Measurements from ENCODE around the gene INPP5A.

Gene INPP5A

GRCh38 chr10:132642732-132643008, 105.1 kb downstream of the INPP5A start:
- TF ChIP-seq CTCF (IDR thresholded peaks at IDR 0.05; ENCODE audit: low read length) (no peak), EZH2 (optimal IDR thresholded peaks at IDR 0.05; ENCODE audit: low read depth, low read length) (no peak), EZH2phosphoT487 (IDR thresholded peaks at IDR 0.05; ENCODE audit: low read length) (no peak)

GRCh38 chr10:132643709-132644526, 106.3 kb downstream of the INPP5A start:
- Histone ChIP-seq H3K9me2 (replicated peaks; ENCODE audit: insufficient read depth, low read length) (no peaks in the 10 kb centered on the region), H3K36me3 (replicated peaks; ENCODE audit: insufficient read depth, low read length) (no peaks in the 10 kb centered on the region), H3K4me1 (ENCODE audit: low read length) (no peaks in the 10 kb centered on the region), H3F3A (ENCODE audit: insufficient read depth, low read length) (no peaks in the 10 kb centered on the region), H3K79me2 (ENCODE audit: low read length) (no peaks in the 10 kb centered on the region), H2AFZ (ENCODE audit: low read length) (no peak overlapping the region), H3K4me3 (ENCODE audit: low read length) (no peak overlapping the region), H3K9ac (ENCODE audit: low read length) (no peak overlapping the region), H3K27ac (ENCODE audit: low read length) (no peak overlapping the region), H3K4me2 (ENCODE audit: low read depth, low read length) (no peak overlapping the region), H3K27me3 (replicated peaks; ENCODE audit: insufficient read depth, low read length) (0 out of 2 replicates have a peak, but pooled peaks cover 7% of the 10 kb centered on the region), H4K20me1 (ENCODE audit: insufficient read depth, low read length) (no peaks in the 10 kb centered on the region), H3K9me3 (replicated peaks; ENCODE audit: insufficient read depth, low read length) (no peaks in the 10 kb centered on the region)
- no peak for DNase-seq
- no peak for TF ChIP-seq EZH2 (optimal IDR thresholded peaks at IDR 0.05; ENCODE audit: low read depth, low read length)
- TF ChIP-seq CTCF (IDR thresholded peaks at IDR 0.05; ENCODE audit: low read length), result no peak
- no peak for TF ChIP-seq EZH2phosphoT487 (IDR thresholded peaks at IDR 0.05; ENCODE audit: low read length)

More at GRCh38 chr10:132642732-132643008, 105.1 kb downstream of the INPP5A start:
- Histone ChIP-seq H4K20me1 (ENCODE audit: insufficient read depth, low read length) (no peaks in the 10 kb centered on the region), H3K9ac (ENCODE audit: low read length) (no peak overlapping the region), H3K9me2 (replicated peaks; ENCODE audit: insufficient read depth, low read length) (no peaks in the 10 kb centered on the region), H3K79me2 (ENCODE audit: low read length) (no peaks in the 10 kb centered on the region), H3K4me2 (ENCODE audit: low read depth, low read length) (no peak overlapping the region), H3F3A (ENCODE audit: insufficient read depth, low read length) (no peaks in the 10 kb centered on the region), H3K36me3 (replicated peaks; ENCODE audit: insufficient read depth, low read length) (no peaks in the 10 kb centered on the region), H3K9me3 (replicated peaks; ENCODE audit: insufficient read depth, low read length) (no peaks in the 10 kb centered on the region), H3K27me3 (replicated peaks; ENCODE audit: insufficient read depth, low read length) (0 out of 2 replicates have a peak, but pooled peaks cover 7% of the 10 kb centered on the region), H3K4me3 (ENCODE audit: low read length) (no peak overlapping the region), H3K27ac (ENCODE audit: low read length) (no peak overlapping the region), H3K4me1 (ENCODE audit: low read length) (no peaks in the 10 kb centered on the region), H2AFZ (ENCODE audit: low read length) (no peak overlapping the region)
- no peak for DNase-seq

GRCh38 chr10:132644527-132645246, 107.1 kb downstream of the INPP5A start:
- Histone ChIP-seq H3K4me1 (ENCODE audit: low read length) (no peaks in the 10 kb centered on the region), H3K36me3 (replicated peaks; ENCODE audit: insufficient read depth, low read length) (no peaks in the 10 kb centered on the region), H3F3A (ENCODE audit: insufficient read depth, low read length) (no peaks in the 10 kb centered on the region), H3K4me3 (ENCODE audit: low read length) (no peak overlapping the region), H3K79me2 (ENCODE audit: low read length) (no peaks in the 10 kb centered on the region), H3K9ac (ENCODE audit: low read length) (no peak overlapping the region), H3K27me3 (replicated peaks; ENCODE audit: insufficient read depth, low read length) (0 out of 2 replicates have a peak, but pooled peaks cover under 1% of the 10 kb centered on the region), H3K9me2 (replicated peaks; ENCODE audit: insufficient read depth, low read length) (no peaks in the 10 kb centered on the region), H3K9me3 (replicated peaks; ENCODE audit: insufficient read depth, low read length) (no peaks in the 10 kb centered on the region), H3K4me2 (ENCODE audit: low read depth, low read length) (no peak overlapping the region), H2AFZ (ENCODE audit: low read length) (no peak overlapping the region), H3K27ac (ENCODE audit: low read length) (no peak overlapping the region), H4K20me1 (ENCODE audit: insufficient read depth, low read length) (no peaks in the 10 kb centered on the region)
- DNase-seq, result no peak
- no peak for TF ChIP-seq CTCF (IDR thresholded peaks at IDR 0.05; ENCODE audit: low read length)
- no peak for TF ChIP-seq EZH2phosphoT487 (IDR thresholded peaks at IDR 0.05; ENCODE audit: low read length)
- TF ChIP-seq EZH2 (optimal IDR thresholded peaks at IDR 0.05; ENCODE audit: low read depth, low read length), result no peak
